Suprapubic skin (tissue), 3 donors: ENCODE data around the gene EPOP.

Experiments
- POLR2A ChIP-seq, 2 donors: fragments of 450-650 bp; IDR thresholded peaks; one replicate each; pipeline ENCODE4 v1.6.1; 2017; ENCODE audit warnings: antibody characterized with exemption in 2 of 2, mild to moderate bottlenecking in 2 of 2, moderate library complexity in 2 of 2
- TF ChIP-seq, protein P1 (sequence below), 2 donors: fragments of 200-600 bp in 1 of 2; fragments of 450-650 bp in 1 of 2; sonication (generic) in 1 of 2; IDR thresholded peaks; one replicate each; pipeline ENCODE4 v1.5.1; 2016 to 2019; ENCODE audit warnings: antibody characterized with exemption in 2 of 2, mild to moderate bottlenecking in 1 of 2, moderate library complexity in 1 of 2

DNA sequence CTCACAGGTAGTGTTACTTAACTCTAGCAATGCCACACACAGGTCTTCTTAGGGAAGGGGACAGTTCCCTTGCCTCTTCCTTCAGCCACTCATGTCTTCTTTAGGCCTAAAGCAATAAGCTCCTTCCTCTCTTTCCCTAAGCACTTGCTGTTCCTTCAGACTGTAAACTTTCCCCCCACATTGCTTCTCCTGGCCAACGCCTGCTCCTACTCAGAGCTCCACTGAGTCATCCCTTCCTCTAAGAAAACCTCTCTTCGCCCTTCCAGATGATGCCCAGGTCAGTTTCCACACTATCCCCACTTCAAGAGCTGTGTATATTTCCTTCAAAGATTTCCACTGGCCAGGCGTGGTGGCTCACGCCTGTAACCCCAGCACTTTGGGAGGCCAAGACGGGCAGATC lies 12.5 kb upstream of the EPOP start:
- TF ChIP-seq, protein P1, sequence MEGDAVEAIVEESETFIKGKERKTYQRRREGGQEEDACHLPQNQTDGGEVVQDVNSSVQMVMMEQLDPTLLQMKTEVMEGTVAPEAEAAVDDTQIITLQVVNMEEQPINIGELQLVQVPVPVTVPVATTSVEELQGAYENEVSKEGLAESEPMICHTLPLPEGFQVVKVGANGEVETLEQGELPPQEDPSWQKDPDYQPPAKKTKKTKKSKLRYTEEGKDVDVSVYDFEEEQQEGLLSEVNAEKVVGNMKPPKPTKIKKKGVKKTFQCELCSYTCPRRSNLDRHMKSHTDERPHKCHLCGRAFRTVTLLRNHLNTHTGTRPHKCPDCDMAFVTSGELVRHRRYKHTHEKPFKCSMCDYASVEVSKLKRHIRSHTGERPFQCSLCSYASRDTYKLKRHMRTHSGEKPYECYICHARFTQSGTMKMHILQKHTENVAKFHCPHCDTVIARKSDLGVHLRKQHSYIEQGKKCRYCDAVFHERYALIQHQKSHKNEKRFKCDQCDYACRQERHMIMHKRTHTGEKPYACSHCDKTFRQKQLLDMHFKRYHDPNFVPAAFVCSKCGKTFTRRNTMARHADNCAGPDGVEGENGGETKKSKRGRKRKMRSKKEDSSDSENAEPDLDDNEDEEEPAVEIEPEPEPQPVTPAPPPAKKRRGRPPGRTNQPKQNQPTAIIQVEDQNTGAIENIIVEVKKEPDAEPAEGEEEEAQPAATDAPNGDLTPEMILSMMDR (IDR thresholded peaks at IDR 0.05): no peak
- TF ChIP-seq POLR2A (IDR thresholded peaks at IDR 0.05): no peak
